ENCODE measurements around the gene TESMIN.

TESMIN gene

GRCh38 chr11:68661014-68661413, 90.3 kb downstream of the TESMIN start:
- no peak for DNase-seq (ENCODE audit: low read depth in 3 of 3)

GRCh38 chr11:68660066-68660810, 91.1 kb downstream of the TESMIN start:
- DNase-seq (ENCODE audit: low read depth in 3 of 3), result no peak

- no peak for DNase-seq (ENCODE audit: low read depth in 3 of 3)
Observed at GRCh38 chr11:68659158-68659921, 92.0 kb downstream of the TESMIN start.

- no peak for DNase-seq (ENCODE audit: low read depth in 3 of 3)
Observed at GRCh38 chr11:68658661-68659060, 92.7 kb downstream of the TESMIN start.

DNA sequence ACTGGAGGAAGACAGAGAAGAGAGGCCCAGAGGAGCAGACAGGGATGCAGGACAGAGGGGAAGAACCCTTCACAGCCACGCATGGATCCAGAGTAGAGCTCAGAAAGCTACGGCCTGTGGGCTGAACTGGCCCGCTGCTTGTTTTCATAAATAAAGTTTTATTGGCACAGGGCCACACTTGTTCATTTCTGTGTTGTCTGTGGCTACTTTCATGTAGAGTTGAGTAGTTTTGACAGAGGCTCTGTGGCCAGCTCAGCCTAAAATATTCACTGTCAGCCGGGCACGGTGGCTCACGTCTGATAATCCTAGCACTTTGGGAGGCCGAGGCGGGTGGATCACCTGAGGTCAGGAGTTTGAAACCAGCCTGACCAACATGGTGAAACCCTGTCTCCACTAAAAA, 93.2 kb downstream of the TESMIN start:
- DNase-seq (ENCODE audit: low read depth in 3 of 3), result no peak
